ENCODE data around the gene MOB3C.
A peak's percentile ranks its signal among the peaks of the same experiment; 100 is the strongest.
"Not testable (repeated sequence)": the region's sequence is repeated elsewhere in the genome, so short reads cannot be mapped to it uniquely, and the experiment has no call there.

Gene MOB3C

DNA sequence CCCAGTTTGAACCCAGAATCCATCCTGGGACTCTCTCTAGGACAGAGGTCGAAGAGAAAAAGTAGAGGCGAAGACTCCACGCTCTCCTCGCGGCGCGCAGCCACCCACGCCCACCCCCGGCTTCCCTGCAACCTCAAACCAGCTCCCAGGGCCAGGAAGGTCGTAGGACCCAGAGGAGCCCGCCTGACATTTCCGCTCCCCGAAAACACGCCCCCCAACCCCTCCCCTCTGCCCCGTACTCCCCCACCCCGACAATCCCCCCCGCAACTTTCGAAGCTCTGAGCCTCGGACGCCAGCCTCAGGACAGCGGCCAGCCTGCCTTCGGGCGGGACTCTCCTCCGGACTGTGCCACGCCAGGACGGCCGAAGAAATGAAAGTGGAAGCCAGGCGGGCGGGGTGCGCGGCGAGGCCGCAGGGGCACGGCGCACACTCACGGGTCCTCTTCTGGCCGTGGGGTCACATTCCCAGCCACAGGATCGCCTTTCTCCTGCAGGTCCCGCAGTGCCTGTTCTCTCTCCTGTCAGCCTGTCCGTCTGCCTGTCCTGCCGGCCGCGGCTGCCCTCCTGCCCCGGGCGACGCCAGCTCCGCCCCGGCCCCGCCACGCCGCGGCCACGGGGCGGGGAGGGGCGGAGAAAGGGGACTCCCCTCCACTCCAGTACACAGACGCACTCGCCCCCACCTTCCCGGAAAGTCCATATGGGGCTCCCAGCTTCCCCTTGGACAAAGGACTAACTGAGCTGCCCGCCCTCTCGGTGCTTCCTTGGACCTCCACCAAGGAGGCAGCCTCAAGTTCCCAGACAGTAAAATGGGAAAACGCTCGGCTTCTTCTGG is at the start of gene MOB3C:
MOB3C (minus strand) TSS at position 535 of the 831 bp plus-strand sequence. CDS start 3,490 bp downstream, outside the sequence.
- DNase-seq: peak; percentile 91

DNA sequence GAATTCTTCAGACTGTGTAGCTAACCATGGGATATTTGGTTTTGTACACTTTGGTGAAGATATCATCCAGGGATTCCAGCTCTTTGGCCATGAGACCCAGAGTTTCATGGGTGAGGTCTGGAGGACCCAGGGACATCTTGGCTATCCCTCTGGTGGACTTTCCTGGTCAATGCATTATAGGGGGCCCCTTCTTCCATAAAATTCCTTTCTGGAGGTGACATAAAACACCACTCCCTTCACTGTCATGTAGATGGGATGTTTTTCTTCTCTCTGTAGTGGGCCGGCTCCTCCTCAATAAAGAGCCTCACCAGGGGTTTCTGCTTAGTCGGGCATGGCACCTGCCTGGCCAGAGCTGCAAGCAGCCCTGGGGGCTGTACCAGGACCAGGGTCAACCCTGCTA is 49.4 kb upstream of the MOB3C start:
- DNase-seq: no peak

DNA sequence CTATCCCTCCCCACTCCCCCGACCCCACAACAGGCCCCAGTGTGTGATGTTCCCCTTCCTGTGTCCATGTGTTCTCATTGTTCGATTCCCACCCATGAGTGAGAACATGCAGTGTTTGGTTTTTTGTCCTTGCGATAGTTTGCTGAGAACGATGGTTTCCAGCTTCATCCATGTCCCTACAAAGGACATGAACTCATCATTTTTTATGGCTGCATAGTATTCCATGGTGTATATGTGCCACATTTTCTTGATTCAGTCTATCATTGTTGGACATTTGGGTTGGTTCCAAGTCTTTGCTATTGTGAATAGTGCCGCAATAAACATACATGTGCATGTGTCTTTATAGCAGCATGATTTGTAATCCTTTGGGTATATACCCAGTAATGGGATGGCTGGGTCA is 46.3 kb upstream of the MOB3C start:
- not testable (repeated sequence) for DNase-seq

DNA sequence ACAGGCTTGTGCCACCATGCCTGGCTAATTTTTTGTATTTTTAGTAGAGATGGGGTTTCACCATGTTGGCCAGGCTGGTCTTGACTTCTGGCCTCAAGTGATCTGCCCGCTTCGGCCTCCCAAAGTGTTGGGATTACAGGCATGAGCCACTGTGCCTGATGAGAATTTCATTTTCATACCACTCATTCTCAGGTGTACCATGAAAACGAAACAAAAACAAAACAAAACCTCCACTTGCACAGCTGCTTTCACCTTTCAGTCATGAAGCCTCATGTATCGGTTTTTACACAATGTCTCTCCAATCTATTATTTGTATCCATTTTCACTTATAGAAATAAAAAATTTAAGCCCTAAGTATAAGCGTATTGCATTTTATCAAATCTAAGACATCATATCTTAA is 43.5 kb upstream of the MOB3C start:
- not testable (repeated sequence) for DNase-seq

DNA sequence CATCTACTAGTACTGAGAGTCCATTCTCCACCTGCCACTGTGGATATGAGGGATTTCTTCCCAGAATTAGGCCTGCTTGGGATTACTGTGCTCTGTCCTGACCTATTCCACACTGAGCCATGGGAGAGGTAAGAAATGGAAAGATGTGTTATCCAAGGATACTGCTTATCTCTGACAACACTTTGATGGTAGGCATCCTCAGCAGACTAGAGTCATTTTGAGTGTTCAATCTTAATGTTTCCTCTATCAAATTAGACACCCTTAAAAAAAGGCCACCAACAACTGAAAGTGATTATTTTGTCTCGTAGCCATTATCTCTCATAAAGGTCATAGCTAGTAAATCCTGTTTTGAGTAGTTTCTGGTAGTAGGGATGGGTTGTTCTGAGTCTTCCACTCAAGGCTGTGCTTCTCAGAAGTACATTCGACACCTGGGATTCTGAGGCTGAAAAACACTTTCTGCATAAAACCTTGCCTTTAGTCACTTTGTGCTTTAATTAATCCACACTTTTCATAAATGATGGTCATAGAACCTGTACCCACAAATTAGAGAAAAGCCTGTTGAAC is 42.8 kb upstream of the MOB3C start:
- DNase-seq: no peak

DNA sequence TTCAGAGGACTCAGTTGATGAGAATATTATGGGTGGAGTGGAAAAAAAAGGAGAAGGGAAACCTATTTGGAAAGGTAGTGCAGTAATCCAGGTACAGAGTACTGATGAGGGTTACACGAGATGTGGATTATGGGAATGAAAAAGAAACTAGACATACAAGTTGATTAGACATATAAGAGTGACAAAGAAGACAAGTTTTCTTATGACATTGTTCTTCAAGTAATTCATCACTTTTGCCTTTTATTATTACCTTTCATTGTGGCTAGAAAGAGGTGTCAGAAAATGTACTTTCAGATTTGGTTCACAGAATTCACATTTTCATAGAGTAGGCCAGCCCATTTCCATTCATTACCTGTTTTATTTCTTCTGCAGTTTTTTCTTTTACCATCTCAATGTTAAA is 41.2 kb upstream of the MOB3C start:
- DNase-seq: no peak

DNA sequence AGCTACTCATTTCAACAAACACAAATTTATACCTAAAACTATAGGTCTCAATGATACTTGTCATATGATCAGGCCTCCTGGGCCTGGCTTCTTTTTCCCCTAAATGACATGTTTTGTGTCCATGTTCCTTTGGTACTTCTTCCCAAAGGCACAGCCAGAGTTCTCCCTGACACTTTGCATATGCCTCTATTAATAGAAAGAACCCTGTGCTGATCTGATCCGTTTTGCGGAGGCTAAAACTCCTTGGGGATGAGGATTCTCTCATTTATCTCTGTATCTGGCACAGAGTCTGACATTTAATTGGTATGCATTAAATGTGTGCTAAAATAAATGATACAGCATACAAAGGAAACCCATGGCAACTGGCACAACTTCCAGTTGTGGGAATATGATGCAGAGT is 40.0 kb upstream of the MOB3C start:
- no peak for DNase-seq

DNA sequence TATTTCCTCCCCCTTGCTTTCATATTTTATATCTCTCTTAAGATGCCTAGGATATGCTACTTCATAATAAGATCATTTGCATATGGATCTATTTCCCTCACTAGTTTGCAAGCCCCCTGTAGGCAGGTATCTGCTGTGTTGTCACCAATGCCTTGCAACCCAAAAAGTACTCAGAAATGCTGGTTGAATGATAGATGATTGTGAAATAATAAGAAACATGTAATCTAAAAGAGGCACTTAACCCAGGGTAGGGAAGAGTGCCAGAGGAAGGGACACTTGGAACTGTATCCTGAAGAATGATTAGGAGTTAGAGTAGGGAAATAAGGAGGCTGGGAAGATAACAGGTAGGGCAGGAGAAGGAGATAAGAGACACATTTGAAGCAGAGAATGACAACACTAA is 39.2 kb upstream of the MOB3C start:
- no peak for DNase-seq

DNA sequence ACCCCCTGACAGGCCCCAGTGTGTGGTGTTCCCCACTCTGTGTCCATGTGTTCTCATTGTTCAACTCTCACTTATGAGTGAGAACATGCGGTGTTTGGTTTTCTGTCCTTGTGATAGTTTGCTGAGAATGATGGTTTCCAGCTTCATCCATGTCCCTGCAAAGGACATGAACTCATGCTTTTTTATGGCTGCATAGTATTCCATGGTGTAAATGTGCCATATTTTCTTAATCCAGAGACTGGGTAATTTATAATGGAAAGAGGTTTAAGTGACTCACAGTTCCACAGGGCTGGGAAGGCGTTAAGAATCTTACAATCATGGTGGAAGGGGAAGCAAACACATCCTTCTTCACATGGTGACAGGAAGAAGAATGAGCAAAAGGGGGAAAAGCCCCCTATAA is 38.1 kb upstream of the MOB3C start:
- not testable (repeated sequence) for DNase-seq

DNA sequence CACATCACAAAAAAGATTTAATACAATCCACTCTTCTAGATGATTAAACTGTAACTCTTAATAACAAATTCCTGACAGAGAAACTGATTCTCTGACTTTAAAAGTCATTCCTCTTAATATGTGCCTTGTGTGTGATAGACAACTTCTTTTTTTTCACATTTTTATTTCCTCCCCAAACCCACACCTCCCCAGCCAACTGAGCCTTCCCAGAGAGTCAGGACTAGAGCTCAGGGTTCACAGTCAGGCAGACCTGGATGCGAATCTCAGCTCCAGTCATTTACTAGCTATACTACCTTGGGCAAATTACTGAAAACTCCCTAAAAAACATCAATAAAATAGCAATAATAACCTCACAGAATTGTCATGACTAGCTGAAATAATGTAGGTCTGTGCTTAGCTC is 37.4 kb upstream of the MOB3C start:
- DNase-seq: no peak

DNA sequence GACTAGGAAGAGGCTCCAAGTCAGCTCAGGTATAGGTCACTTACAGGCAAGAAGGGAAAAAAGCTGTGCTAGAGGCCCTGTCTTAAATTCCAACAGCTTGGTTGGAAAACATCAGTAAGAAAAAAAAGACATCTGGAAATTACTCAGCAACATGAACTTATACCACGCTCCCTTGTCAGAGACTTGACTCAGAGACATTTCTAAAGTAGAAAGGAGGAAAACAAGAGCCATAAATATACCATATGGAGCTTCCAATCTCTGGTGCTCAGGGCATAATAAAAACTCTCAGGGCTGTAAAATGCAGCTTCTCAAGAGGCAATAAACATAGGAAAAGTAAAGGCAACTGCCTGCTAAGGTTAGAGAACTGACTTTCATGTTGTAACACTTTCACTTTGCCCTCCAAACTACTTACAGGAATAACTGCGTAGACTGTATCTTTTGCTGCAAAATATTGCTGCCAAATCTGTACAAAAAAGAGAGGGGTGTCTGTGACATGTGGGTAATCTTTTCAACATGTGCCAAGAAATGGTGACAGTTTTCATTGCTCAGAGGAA is 36.9 kb upstream of the MOB3C start:
- DNase-seq: no peak

DNA sequence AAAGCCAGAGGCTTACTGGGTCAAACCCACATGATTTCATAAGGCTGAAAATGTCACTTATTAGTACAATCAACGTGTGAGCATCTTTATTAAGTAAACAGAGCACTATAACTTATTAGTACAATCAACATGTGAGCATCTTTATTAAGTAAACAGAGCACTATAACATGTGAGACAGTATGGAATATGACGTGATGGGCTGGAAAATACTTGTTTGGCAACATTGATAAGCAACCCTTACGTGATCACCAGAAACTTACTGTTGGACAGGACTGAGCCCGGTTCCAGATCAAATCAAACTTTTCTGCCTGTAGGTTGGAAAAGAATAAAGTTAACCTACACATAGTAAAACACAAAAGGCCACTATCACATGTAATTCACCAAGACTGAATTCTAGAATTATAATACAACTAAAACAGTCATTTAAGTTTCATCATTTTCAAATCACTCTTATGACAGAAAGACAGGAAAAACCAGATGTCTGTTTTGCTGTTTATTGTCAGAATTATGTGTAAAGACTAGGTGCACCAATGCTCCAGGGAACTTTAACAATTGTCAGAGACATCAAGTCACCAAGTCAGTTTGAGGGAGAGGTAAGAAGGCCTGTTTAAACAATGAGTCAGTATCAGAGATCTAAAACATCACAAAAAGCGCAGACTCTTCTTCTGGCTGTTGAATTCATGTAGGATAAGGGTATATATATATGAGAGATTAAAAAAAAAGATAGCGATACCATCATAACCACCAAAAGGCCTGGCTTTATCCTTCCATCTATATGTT is 35.9 kb upstream of the MOB3C start:
- DNase-seq: no peak

DNA sequence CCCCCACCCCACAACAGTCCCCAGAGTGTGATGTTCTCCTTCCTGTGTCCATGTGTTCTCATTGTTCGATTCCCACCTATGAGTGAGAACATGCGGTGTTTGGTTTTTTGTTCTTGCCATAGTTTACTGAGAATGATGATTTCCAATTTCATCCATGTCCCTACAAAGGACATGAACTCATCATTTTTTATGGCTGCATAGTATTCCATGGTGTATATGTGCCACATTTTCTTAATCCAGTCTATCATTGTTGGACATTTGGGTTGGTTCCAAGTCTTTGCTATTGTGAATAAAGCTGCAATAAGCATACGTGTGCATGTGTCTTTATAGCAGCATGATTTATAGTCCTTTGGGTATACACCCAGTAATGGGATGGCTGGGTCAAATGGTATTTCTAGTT is 34.5 kb upstream of the MOB3C start:
- not testable (repeated sequence) for DNase-seq

DNA sequence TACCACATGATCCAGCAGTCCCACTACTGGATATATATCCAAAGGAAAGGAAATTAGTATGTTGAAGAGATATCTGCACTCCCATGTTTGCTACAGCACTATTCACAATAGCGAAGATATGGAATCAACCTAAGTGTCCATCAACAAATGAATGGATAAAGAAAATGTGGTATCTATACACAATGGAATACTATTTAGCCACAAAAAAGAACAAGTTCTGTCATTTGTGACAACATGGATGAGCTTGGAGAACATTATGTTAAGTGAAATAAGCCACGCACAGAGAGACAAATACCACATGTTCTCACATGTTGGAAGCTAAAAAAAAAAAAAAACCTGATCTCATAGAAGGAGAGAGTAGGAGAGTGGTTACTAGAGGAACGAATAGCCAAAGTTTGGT is 33.9 kb upstream of the MOB3C start:
- no peak for DNase-seq

DNA sequence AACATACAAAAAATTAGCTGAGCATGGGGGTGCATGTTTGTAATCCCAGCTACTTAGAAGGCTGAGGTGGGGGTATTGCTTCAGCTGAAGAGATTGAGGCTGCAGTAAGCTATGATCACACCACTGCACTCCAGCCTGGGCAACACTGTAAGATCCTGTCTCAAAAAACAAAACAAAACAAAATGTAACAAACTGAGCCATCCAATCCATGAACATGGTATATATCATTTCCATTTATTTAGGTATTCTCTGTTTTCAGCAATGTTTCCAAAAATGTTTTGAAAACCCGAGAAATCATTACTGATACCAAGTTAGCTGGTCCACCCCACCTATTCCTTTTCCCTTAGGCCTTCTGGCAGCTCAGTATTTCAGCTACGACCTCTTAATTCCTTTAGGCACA is 33.2 kb upstream of the MOB3C start:
- DNase-seq: no peak

DNA sequence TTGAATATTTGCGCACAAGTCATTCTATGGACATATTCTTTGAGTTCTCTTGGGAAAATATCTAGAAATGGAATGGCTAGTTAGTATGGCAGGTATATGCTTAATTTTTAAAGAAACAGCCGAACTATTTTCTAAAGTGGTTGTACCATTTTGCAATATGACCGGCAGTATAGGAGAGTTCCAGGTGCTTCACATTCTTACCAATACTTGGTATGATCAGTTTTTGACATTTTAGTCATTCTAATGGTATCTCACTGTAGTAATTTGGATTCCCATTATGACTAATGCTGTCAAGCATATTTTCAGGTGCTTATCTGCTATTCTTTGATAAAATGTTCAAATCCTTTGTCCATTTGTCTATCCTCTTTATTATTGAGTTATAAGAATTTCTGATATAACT is 31.0 kb upstream of the MOB3C start:
- DNase-seq: no peak

DNA sequence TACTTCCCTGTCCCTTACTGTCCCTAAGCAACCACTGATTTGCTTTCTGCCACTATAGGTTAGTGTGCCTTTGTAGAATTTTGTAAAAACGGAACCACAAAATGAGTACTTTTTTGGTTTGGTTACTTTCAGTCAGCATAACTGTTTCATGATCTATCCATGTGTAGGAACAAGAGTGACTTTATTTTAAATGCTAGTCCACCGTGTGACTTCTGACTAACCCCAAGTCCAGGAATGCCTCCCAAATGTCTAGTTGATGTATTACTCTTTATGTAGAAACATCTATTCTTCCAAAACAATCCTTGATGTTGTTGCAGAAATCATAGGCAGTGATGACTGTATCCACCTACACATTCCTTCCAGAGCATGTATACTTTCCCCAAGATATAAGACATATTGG is 30.2 kb upstream of the MOB3C start:
- no peak for DNase-seq

DNA sequence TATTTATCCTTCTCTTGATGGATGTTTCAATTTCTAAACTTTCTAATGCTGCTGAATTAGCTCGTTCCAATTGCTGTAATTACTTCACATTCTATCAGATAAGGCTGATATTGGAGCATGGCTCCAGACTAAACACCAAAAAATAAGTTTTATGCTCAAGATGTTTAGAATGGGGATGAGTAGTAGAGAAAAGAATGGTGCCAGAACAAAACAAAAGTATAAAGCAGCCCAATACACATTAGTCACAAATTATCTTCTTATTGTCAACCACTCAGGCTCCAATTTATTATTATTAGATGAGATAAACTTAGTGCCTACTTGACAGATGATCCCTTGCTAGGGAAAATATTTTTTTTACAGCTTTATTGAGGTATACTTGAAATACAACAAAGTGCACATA is 29.7 kb upstream of the MOB3C start:
- DNase-seq: no peak

DNA sequence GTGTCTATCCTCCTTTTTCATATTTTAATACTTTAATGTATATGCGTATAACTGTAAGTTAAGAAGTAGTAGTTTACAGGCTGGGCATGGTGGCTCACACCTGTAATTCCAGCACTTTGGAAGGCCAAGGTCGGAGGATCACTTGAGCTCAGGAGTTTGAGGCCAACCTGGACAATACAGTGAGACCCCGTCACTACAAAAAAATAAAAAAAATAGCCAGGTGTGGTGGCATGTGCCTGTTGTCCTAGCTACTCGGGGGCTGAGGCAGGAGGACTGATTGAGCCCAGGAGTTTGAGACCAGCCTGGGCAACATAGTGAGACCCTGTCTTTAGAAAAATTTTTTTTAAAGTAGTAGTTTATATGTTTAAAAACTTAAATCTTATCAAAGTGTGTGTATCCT is 29.2 kb upstream of the MOB3C start:
- DNase-seq: no peak

DNA sequence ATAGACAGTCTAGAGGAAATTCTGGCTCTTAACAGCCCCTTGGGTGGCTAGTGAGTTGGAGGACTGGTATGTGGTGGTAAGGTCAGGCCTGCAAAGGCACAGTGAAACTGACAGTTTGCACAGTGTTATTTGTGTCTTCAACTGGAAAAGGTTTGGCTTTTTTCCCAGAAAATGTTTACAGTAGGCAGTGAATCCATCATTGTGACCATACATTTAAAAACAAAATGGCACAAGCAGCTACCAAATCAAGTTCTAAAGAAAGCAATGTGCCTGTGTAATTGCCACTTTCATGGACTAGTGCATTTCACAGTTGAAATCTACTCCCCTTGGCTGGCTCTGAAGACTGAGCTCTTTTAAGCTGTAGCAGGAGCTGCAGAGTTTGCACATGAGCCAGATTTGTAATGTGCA is 26.8 kb upstream of the MOB3C start:
- DNase-seq: no peak

DNA sequence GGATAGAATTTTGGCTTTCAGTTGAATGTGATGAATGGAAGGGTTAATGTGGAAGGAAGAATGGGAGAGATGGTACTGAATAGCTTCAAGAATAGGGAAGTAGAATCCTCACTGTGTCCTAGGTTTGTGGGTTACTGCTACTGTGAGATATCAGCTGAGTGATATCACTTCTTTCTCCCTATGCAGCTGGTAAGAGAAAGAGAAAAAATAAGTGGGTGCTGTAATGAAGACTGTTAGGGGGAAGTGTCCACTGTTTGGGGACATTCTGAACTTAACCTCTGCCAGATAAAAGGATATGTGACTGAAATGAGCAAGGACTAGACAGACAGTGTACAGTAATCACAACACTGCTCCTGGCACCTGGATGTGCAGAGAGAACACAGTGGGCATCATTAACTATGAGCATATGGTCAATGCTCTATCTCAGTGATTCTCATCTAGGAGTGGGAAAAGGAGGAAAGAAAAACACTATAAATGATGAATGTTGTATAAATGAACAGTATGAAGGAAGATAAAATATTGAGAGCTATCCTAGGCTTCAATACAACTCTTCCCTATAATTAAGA is 25.6 kb upstream of the MOB3C start:
- DNase-seq: no peak

DNA sequence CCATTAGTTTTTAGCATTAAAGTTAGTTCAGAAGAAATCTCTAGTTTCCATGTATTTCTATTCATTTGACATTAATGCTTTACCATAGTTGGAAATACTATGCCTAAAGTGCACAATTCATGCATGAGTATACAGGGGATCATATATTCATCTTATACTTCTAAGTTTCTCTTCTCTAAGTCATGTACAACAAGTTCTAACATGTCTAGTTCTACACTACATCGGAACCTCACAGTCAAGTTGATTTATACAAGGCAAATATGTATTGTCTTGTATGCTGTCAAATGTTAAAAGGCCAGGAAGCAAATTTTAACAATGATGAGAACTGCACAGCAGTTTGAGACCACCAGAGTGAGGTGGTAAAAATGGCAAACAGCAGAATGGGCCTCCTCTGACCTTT is 22.9 kb upstream of the MOB3C start:
- DNase-seq: no peak

DNA sequence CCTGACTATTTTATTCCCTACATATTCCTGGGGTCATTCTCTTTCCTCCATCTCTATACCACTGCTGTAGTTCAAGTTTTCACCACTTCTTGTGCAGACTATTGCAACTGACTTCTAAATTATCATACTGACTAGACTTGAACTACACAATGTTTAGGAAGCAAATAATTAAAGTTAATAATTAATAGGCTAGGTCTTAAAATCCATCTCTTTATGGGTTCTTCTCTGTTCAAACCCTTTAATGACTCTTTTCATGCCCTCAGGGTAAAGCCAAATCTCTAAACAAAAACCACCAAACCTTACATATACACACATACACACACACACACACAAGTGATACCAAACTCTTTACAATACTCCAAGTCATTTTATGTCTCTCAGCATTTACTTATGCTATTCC is 22.3 kb upstream of the MOB3C start:
- DNase-seq: no peak
